DMS114 treated with DMSO at 0.1 percent for 48 hours (cell line): ENCODE results near the gene ASTE1.
"Not testable (repeated sequence)": the region's sequence is repeated elsewhere in the genome, so short reads cannot be mapped to it uniquely, and the experiment has no call there.

Source experiments
- DNase-seq: peaks from one replicate; lab custom pipeline; 2025; ENCODE audit not compliant: unreplicated experiment; lab: John Stamatoyannopoulos, UW

ASTE1 gene

DNA sequence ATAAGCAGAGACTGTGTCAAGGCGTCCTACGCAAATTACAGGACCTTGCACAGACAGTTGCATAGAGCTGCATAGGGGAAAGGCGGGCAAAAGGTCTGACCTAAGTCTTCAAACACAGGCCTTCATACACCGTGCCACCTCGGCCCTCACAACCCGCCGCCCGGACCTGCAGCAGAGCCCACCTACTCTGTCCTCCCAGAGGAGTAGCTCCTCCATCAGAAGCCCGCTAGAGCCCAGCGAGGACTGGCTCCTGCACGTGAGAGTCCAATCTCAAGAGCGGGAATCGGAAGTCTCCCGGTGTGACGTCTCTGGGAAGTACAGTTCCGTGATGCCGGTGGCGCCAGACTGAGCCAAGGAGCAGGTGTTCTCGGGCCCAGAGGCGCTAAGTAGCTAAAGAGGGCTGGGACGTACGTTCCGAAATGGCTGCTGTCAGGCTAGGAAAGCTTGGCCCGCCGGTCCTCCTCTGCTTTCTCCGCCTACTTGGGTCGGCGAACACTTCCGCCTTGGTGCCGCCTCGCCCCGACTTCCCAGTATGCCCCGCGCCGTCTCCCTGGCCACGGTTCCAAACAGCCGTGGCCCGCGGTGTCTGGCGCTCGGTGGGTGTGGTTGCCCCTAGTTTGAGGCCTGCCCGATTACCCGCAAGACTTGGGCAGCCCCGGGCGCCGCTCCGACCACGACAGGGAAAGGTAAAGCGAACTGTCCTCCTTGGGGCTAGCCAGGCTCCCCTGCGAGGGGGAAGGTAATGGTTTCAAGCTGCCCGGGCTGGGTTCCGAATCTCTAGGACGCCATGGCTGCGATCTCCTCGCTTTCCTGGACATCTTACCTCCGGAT lies at the start of gene ASTE1, which contains the start of gene NEK11:
ASTE1 (minus strand) TSS at position 505 of the 831 bp plus-strand sequence. CDS start 1,519 bp downstream, outside the sequence.
NEK11 (plus strand) TSS at position 557 of the 831 bp plus-strand sequence. CDS start 2,832 bp downstream, outside the sequence.
- DNase-seq: peak; percentile 75

GRCh38 chr3:131075632-131076328 lies 49.2 kb upstream of the ASTE1 start:
- no peak for DNase-seq

- no peak for DNase-seq
Measured at GRCh38 chr3:131072845-131073244, 46.2 kb upstream of the ASTE1 start.

DNA sequence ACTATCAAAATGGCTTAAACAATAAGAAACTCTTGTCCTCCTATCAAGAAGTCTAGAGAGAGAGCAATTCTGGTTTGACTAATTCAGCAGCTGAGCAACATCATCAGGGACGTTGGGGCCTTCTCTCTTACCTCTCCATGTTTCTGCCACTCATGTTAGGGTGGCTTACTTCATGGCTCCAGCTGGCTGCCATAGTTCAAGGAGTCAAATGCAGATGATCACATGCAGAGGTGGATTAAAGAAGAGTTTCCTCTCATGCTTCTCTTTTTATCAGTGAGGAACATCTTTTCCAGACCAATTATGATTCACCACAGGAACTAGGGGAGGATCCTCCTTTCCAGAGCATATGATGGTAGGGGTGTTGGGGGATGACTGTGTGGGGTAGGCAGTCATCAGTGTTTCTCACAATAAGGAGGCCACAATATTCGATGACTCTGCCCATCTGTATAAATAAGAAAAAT lies 45.5 kb upstream of the ASTE1 start:
- no peak for DNase-seq

DNA sequence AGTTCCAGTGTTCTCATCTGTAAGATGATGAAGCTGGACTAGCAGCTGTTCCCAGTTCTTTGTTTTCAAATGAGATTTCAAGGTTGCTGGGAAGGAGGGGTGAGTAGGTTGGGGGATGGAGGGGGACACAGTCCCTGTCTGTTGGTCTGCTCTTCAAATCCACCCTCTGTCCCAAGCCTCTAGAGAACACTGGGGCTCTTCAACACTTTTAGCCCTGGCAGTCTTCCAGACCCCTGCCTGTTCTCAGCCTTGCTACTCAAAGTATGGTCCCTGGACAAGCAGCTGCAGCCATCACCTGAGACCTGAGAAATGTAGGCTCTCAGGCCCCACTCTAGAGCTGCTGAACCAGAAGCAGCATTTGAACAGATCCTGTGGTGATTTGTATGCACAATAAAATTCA lies 41.4 kb upstream of the ASTE1 start:
- no peak for DNase-seq

DNA sequence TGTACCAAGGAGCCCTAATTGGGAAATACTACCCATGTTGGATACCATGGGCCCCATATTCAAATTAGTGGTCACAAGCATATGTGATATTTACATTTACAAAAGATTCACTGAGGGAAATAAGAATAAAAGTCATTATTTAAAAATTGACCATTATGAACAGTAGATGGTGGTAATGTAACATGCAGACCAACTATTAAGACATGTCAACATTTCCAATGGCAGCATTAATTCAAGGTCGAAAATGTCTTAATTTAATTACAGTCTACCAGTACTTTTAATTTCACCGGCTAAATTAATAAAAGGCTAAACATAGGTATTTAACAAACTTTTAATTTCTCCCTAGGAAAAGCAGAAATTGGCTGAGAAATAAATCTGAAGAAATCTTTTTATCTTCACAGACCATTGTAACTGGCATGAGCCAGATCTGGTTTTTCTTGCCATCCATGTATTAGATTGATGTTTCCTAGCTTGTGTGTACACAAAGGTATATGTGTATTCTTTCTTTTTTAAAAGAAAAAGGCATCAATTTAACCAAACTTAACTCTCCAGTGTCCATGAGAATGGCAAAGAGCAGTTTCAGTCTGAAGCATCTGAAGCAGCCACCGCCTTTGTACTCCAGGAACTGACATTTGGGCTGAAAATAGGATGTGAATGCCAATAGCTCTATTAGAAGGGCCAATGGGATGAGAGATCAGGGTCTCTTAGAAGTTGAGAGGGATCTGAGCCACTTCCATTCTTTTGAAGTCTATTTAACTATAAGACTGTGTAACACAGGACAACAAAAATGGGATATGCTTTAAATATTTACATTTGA lies 26.6 kb upstream of the ASTE1 start:
- DNase-seq: no peak

GRCh38 chr3:131050001-131050400 lies 23.4 kb upstream of the ASTE1 start:
- DNase-seq: no peak

DNA sequence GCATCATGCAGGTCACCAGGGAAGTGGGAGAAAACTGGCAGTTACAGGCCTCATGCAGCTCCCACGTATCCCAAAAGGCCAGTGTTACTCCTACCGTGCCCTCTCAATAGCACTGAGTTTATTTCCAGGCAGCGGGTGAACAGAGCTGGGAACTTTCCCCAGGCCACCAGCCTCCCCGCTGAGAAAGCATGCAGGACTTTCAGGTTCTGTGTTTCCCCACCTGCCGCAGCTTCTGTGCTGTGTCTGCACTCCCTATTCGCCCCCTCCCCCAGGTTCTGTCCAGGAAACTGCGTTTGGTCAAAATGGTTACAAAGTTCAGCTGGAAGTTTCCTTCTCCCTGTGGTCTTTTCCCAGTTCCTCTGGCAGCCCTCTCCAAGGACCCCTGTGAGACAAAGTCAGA lies 21.4 kb upstream of the ASTE1 start:
- no peak for DNase-seq

DNA sequence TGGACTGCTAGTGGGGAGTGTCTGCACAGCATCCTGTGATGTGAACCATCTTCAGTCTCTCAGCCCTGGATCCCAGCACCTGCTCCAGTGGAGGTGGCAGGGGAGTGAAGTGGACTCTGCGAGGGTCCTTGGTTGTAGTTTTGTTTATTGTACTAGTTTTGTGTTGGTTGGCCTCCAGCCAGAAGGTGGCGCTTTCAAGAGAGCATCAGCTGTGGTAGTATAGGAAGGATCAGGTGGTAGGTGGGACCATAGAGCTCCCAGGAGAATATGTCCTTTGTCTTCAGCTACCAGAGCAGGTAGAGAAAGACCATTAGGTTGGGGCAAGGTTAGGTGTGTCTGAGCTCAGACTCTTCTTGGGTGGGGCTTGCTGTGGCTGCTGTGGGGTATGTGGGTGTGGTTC lies 21.0 kb upstream of the ASTE1 start:
- no peak for DNase-seq

- DNase-seq: not testable (repeated sequence)
Measured at GRCh38 chr3:131042271-131042985, 15.8 kb upstream of the ASTE1 start.

- DNase-seq: no peak
Measured at GRCh38 chr3:131038326-131038725, 11.7 kb upstream of the ASTE1 start.

- no peak for DNase-seq
Measured at GRCh38 chr3:131036986-131037385, 10.4 kb upstream of the ASTE1 start.

DNA sequence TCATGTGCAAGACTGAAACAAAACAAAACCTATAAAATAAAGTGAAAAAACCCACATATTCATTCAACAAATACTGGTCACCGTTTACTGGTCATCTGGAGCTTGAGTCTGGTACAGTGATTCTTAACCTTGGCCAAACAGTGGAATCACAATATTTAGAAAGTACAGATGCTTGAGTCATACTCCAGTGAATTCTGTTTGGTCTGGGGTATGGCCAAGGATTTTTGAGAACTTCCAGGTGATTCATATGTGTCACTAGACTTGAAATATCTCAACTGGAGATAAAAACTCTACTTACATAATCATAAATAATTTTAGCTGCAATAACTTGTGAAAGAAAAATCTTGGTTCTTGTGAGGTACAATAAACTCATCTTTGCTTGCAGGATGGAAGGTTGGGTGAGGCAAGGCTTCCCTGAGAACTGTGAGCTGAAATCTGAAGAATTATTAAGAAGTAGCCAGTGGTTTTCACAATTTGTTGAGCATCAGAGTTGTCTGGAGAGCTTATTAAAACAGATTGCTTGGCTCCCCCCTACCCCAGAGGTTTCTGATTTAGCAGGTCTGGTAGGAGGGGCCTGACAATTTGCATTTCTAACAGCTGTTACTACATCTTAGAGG lies 9.7 kb upstream of the ASTE1 start:
- DNase-seq: no peak

DNA sequence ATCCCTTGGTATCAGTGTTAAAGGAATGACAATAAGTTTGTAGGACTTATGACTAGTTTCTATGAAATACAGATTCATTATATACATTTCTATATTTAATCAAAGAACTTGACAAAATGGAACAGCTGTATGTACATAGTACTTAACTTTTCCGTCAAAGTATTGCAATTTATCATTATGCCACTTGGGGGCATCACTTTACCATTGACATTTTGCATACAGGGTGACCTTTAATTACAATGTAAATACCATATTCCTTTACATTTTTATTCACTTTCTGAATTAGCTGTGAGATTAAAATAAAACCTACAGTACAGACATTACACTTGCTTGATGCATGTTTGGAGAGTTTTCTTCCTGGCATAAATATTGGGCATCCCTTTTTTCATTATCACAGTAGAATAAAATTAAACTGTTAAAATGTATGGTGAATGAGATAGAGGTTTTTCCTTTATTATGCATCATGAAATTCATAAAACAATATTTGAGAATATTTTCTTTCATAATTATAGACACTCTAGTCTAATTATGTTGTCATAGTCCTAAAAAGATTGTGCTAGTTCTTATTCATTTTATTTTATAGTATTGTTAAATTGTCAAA lies 7.0 kb upstream of the ASTE1 start:
- DNase-seq: no peak

- no peak for DNase-seq
Measured at GRCh38 chr3:131031660-131032059, 5.0 kb upstream of the ASTE1 start.

GRCh38 chr3:131028844-131029243 lies 2.2 kb upstream of the ASTE1 start:
- no peak for DNase-seq

DNA sequence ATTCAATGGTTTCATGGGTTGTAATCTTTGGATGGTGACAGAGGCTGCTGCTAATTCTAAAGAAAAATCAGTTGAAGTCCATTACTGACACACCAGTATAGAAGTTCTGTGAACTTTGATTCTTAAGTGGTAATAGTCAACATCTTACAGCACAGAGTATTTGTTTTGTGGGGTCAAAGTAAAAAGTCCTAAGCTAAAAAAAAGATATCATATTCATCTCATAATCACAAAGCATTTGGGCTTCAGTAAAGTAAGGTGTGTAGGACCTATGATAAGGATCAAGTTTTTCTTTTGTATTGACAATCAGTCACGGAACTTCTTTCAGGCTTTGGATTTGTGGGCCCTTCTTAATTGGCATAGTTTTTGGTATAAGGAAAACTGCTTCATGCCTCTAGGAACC lies 1.1 kb downstream of the ASTE1 start:
- no peak for DNase-seq

- no peak for DNase-seq
Measured at GRCh38 chr3:131020122-131020693, 6.4 kb downstream of the ASTE1 start.

- no peak for DNase-seq
Measured at GRCh38 chr3:131018970-131019369, 7.7 kb downstream of the ASTE1 start.
